H9 (cell line): ENCODE measurements around the gene CHAF1A. TPM values are rescaled to one million over a fixed set of nuclear protein-coding genes. Genes with fewer than 3 reads are reported as not detected.

Experiments
- DNase-seq: peaks from one replicate; pipeline ENCODE4 v3.0.0-alpha.2; 2017
- H2AFZ ChIP-seq: one replicate; pipeline ENCODE4 v1.6.1; 2013; ENCODE audit warnings: mild to moderate bottlenecking, low read length, control low read depth, moderate library complexity
- H2AK5ac ChIP-seq: 2 replicates; pipeline ENCODE4 v1.6.1; 2013; ENCODE audit warnings: low read length, control low read depth, mixed read lengths; ENCODE audit not compliant: insufficient read length
- H2BK120ac ChIP-seq: one replicate; pipeline ENCODE4 v1.6.1; 2013; ENCODE audit warnings: low read depth, mild to moderate bottlenecking, low read length, control low read depth, inconsistent platforms; ENCODE audit not compliant: poor library complexity, severe bottlenecking
- H2BK12ac ChIP-seq: 2 replicates; pipeline ENCODE4 v1.6.1; 2013; ENCODE audit warnings: low read length, control low read depth, mixed read lengths, low read depth; ENCODE audit not compliant: insufficient read length
- H2BK15ac ChIP-seq: 2 replicates; pipeline ENCODE4 v1.6.1; 2013; ENCODE audit warnings: low read depth, low read length, control low read depth
- H2BK20ac ChIP-seq: one replicate; pipeline ENCODE4 v1.6.1; 2013; ENCODE audit warnings: low read depth, mild to moderate bottlenecking, low read length, control low read depth, inconsistent platforms; ENCODE audit not compliant: poor library complexity, severe bottlenecking
- H2BK5ac ChIP-seq: 2 replicates; pipeline ENCODE4 v1.6.1; 2013; ENCODE audit warnings: low read length, control low read depth, mixed read lengths; ENCODE audit not compliant: insufficient read length
- H3K14ac ChIP-seq: 2 replicates; pipeline ENCODE4 v1.6.1; 2013; ENCODE audit warnings: low read length, control low read depth; ENCODE audit not compliant: insufficient read depth
- H3K18ac ChIP-seq: 2 replicates; pipeline ENCODE4 v1.6.1; 2013; ENCODE audit warnings: low read depth, mild to moderate bottlenecking, mixed read lengths, low read length, control low read depth; ENCODE audit not compliant: insufficient read length
- H3K23ac ChIP-seq: 2 replicates; pipeline ENCODE4 v1.6.1; 2013; ENCODE audit warnings: low read length, control low read depth, mixed read lengths, low read depth; ENCODE audit not compliant: insufficient read length
- H3K23me2 ChIP-seq: 2 replicates; pipeline ENCODE4 v1.6.1; 2013; ENCODE audit warnings: low read depth, mild to moderate bottlenecking, mixed read lengths, low read length, control low read depth; ENCODE audit not compliant: insufficient read length, poor library complexity, severe bottlenecking
- H3K27ac ChIP-seq: 2 replicates; pipeline ENCODE4 v1.5.1; 2013; ENCODE audit warnings: low read length, control low read depth, mixed read lengths, low read depth; ENCODE audit not compliant: insufficient read length
- H3K27me3 ChIP-seq: 2 replicates; pipeline ENCODE4 v1.6.1; 2013; ENCODE audit warnings: low read length, control low read depth, inconsistent platforms; ENCODE audit not compliant: insufficient read depth
- H3K4ac ChIP-seq: 2 replicates; pipeline ENCODE4 v1.6.1; 2013; ENCODE audit warnings: low read depth, mild to moderate bottlenecking, control low read depth, inconsistent platforms, low read length, moderate library complexity
- H3K4me1 ChIP-seq: 2 replicates; pipeline ENCODE4 v1.6.1; 2013; ENCODE audit warnings: low read length, control low read depth, inconsistent platforms; ENCODE audit not compliant: insufficient read depth
- H3K4me2 ChIP-seq: 2 replicates; pipeline ENCODE4 v1.6.1; 2013; ENCODE audit warnings: low read length, control low read depth, mixed read lengths; ENCODE audit not compliant: insufficient read length, insufficient read depth
- H3K56ac ChIP-seq: 2 replicates; pipeline ENCODE4 v1.6.1; 2013; ENCODE audit warnings: low read depth, mild to moderate bottlenecking, mixed read lengths, low read length, control low read depth; ENCODE audit not compliant: insufficient read length
- H3K79me1 ChIP-seq: 2 replicates; pipeline ENCODE4 v1.6.1; 2013; ENCODE audit warnings: low read depth, mild to moderate bottlenecking, moderate library complexity, low read length, control low read depth, inconsistent platforms; ENCODE audit not compliant: insufficient read depth, poor library complexity, severe bottlenecking
- H3K79me2 ChIP-seq: 2 replicates; pipeline ENCODE4 v1.6.1; 2013; ENCODE audit warnings: low read length, control low read depth, inconsistent platforms; ENCODE audit not compliant: insufficient read depth
- H3K9ac ChIP-seq: 2 replicates; pipeline ENCODE4 v1.6.1; 2013; ENCODE audit warnings: low read length, control low read depth, mixed read lengths; ENCODE audit not compliant: insufficient read length; ENCODE audit errors: extremely low read depth
- H3K9me3 ChIP-seq: one replicate; pipeline ENCODE4 v1.6.1; 2013; ENCODE audit warnings: low read depth, low read length, inconsistent platforms; ENCODE audit not compliant: control insufficient read depth
- H3T11ph ChIP-seq: one replicate; pipeline ENCODE4 v1.6.1; 2013; ENCODE audit warnings: mild to moderate bottlenecking, low read length, control low read depth, inconsistent platforms
- H4K20me1 ChIP-seq: one replicate; pipeline ENCODE4 v1.6.1; 2013; ENCODE audit not compliant: control insufficient read depth, insufficient read length, insufficient read depth
- H4K5ac ChIP-seq: 2 replicates; pipeline ENCODE4 v1.6.1; 2013; ENCODE audit warnings: low read depth, mild to moderate bottlenecking, mixed read lengths, low read length, control low read depth; ENCODE audit not compliant: insufficient read length
- H4K8ac ChIP-seq: replicated peaks from 2 replicates; pipeline ENCODE4 v1.6.1; 2013; ENCODE audit warnings: low read length, control low read depth, mixed read lengths, low read depth; ENCODE audit not compliant: insufficient read length
- H4K91ac ChIP-seq: 2 replicates; pipeline ENCODE4 v1.6.1; 2013; ENCODE audit warnings: low read depth, mild to moderate bottlenecking, moderate library complexity, mixed read lengths, low read length, control low read depth; ENCODE audit not compliant: insufficient read length
- H3K27ac Mint-ChIP-seq, 3 experiments: 2 replicates in 2 of 3; 3 replicates in 1 of 3; pipeline ENCODE4 v1.8.0; 2020 to 2021; ENCODE audit warnings: mixed read lengths in 3 of 3, mild to moderate bottlenecking in 1 of 3, moderate library complexity in 1 of 3
- H3K27me3 Mint-ChIP-seq: 2 replicates; pipeline ENCODE4 v1.8.0; 2021; ENCODE audit warnings: low read depth, mild to moderate bottlenecking, moderate library complexity, mixed read lengths
- H3K36me3 Mint-ChIP-seq, 3 experiments: 2 replicates in 2 of 3; 3 replicates in 1 of 3; pipeline ENCODE4 v1.8.0; 2020 to 2021; ENCODE audit warnings: low read depth in 3 of 3, mixed read lengths in 3 of 3; ENCODE audit not compliant: insufficient read depth in 1 of 3
- H3K4me1 Mint-ChIP-seq, 2 experiments: 2 replicates each; pipeline ENCODE4 v1.8.0; 2020; ENCODE audit warnings: mixed read lengths in 2 of 2
- H3K4me3 Mint-ChIP-seq, 2 experiments: 2 replicates in 1 of 2; 3 replicates in 1 of 2; pipeline ENCODE4 v1.8.0; 2020 to 2021; ENCODE audit warnings: mild to moderate bottlenecking in 2 of 2, mixed read lengths in 2 of 2, moderate library complexity in 1 of 2
- H3K9me3 Mint-ChIP-seq, 2 experiments: 2 replicates in 1 of 2; 3 replicates in 1 of 2; pipeline ENCODE4 v1.8.0; 2020; ENCODE audit warnings: mild to moderate bottlenecking in 2 of 2, mixed read lengths in 2 of 2, moderate library complexity in 1 of 2
- WGBS: extraction: QIAGEN DNeasy Blood & Tissue Kit; methylation state at CpG from one replicate; pipeline ENCODE4 v1.1.7; 2013; ENCODE audit warnings: missing lambda C conversion rate, low lambda C conversion rate, mixed read lengths; ENCODE audit not compliant: insufficient read length; ENCODE audit errors: extremely low coverage; 5-methylcytosine and 5-hydroxymethylcytosine counted together
- total RNA-seq: library from RNA; stranded (reverse); gene quantifications from 2 replicates; pipeline ENCODE4 v1.2.1, GENCODE V29; 2021
- TF ChIP-seq, protein P1 (sequence below): fragments of 200-600 bp; sonication (generic); conservative IDR thresholded peaks from 3 replicates; pipeline ENCODE4 v1.8.0; 2021; ENCODE audit warnings: antibody characterized with exemption, mild to moderate bottlenecking

CHAF1A gene
- total RNA-seq, 1 experiment from 2014 or later: 143 TPM

- H3K56ac ChIP-seq: no peak overlapping the region
- H3K18ac ChIP-seq: no peak overlapping the region
- no peak overlapping the region for H3K27ac ChIP-seq
- H3K27me3 ChIP-seq: no peaks in the 10 kb centered on the region
- WGBS: no CpG with 5 or more reads among the region's 28 CpGs
- no peak overlapping the region for H3K14ac ChIP-seq
- Mint-ChIP-seq H3K4me1 (peaks cover 0 to 2% of the 10 kb centered on the region in 2 experiments; a peak in 2 of 4 replicates), H3K36me3 (peaks cover 79 to 99% (median 97%) of the 10 kb centered on the region in 3 experiments), H3K27ac (no peak overlapping the region), H3K4me3 (no peak overlapping the region), H3K27me3 (no peaks in the 10 kb centered on the region), H3K9me3 (no peaks in the 10 kb centered on the region)
- no peak overlapping the region for H4K8ac ChIP-seq
- H3K4ac ChIP-seq: no peak overlapping the region
- H4K5ac ChIP-seq: no peak overlapping the region
- no peak overlapping the region for H3K23ac ChIP-seq
- no peak overlapping the region for H4K91ac ChIP-seq
- TF ChIP-seq, protein P1, sequence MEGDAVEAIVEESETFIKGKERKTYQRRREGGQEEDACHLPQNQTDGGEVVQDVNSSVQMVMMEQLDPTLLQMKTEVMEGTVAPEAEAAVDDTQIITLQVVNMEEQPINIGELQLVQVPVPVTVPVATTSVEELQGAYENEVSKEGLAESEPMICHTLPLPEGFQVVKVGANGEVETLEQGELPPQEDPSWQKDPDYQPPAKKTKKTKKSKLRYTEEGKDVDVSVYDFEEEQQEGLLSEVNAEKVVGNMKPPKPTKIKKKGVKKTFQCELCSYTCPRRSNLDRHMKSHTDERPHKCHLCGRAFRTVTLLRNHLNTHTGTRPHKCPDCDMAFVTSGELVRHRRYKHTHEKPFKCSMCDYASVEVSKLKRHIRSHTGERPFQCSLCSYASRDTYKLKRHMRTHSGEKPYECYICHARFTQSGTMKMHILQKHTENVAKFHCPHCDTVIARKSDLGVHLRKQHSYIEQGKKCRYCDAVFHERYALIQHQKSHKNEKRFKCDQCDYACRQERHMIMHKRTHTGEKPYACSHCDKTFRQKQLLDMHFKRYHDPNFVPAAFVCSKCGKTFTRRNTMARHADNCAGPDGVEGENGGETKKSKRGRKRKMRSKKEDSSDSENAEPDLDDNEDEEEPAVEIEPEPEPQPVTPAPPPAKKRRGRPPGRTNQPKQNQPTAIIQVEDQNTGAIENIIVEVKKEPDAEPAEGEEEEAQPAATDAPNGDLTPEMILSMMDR: no peak
- no peak overlapping the region for H2BK12ac ChIP-seq
- no peak for DNase-seq
- H3K9ac ChIP-seq: no peak overlapping the region
- no peak overlapping the region for H2AK5ac ChIP-seq
- H3K79me1 ChIP-seq: peaks cover 7% of the 10 kb centered on the region
- H2AFZ ChIP-seq: no peak overlapping the region
- H3K4me1 ChIP-seq: no peaks in the 10 kb centered on the region
- no peak overlapping the region for H2BK120ac ChIP-seq
- no peak overlapping the region for H3T11ph ChIP-seq
- no peak overlapping the region for H2BK5ac ChIP-seq
- peaks cover 3% of the 10 kb centered on the region; the same call in 1 of the 2 replicates for H3K79me2 ChIP-seq
- no peak overlapping the region for H3K4me2 ChIP-seq
- no peaks in the 10 kb centered on the region for H3K9me3 ChIP-seq
- H2BK20ac ChIP-seq: no peak overlapping the region
- no peaks in the 10 kb centered on the region for H4K20me1 ChIP-seq
- H2BK15ac ChIP-seq: no peak overlapping the region
- no peaks in the 10 kb centered on the region for H3K23me2 ChIP-seq
Observed at GRCh38 chr19:4432918-4433506, 30.6 kb downstream of the CHAF1A start.
